ENCODE measurements around the gene MSX2. TPM values are rescaled to one million over a fixed set of nuclear protein-coding genes. Genes with fewer than 3 reads are reported as not detected.
A peak's percentile ranks its signal among the peaks of the same experiment; 100 is the strongest.

The MSX2 gene
- polyA plus RNA-seq, 1 of the 3 experiments (the other 2 are of a cell fraction): 5.8 TPM

GRCh38 chr5:174718880-174719610 lies 5.3 kb upstream of the MSX2 start:
- ChIA-PET CTCF (interaction anchor here (0.8 to 3.3 kb wide), 6 partner anchors 17 to 305 kb away, joined by 3 to 24 read pairs (median 4); no protein-coding TSS in a partner anchor), POLR2A (no interaction called here)
- H3K9ac ChIP-seq: no peak overlapping the region
- no peaks in the 10 kb centered on the region for H3K9me3 ChIP-seq
- H3K27me3 ChIP-seq (ENCODE audit: insufficient read depth): peaks cover 39% of the 10 kb centered on the region
- H3K9me2 ChIP-seq: no peaks in the 10 kb centered on the region
- no peak overlapping the region for H3K4me2 ChIP-seq
- TF ChIP-seq EP300 (IDR thresholded peaks at IDR 0.05; ENCODE audit: borderline replicate concordance in 1 of 2, low read depth in 1 of 2, low read length in 1 of 2) (0 out of 4 replicates have a peak, but pooled peaks of 1 of the 2 experiments have one; percentile 22), TCF12 (IDR thresholded peaks at IDR 0.05) (0 out of 2 replicates have a peak, but pooled peaks have one; percentile 7), TAF1 (IDR thresholded peaks at IDR 0.05; ENCODE audit: borderline replicate concordance, low read depth, low read length) (no peak), FOXM1 (IDR thresholded peaks at IDR 0.05; ENCODE audit: low read depth) (no peak)
- H3K79me2 ChIP-seq (ENCODE audit: insufficient read depth): no peaks in the 10 kb centered on the region
- peaks cover 4% of the 10 kb centered on the region for H3F3A ChIP-seq (replicated peaks; ENCODE audit: insufficient read depth)
- no peaks in the 10 kb centered on the region for H3K36me3 ChIP-seq (replicated peaks in 1 of 2; ENCODE audit: control insufficient read depth in 1 of 2, insufficient read depth in 2 of 2, low read length in 1 of 2)
- DNase-seq: no peak
- no peak overlapping the region for H2AFZ ChIP-seq (ENCODE audit: low read depth)
- WGBS (ENCODE audit: low lambda C conversion rate): 45% methylated on average over 7 of the region's 10 CpGs
- H3K4me3 ChIP-seq (ENCODE audit: low read depth in 2 of 2, low read length in 1 of 2): no peak overlapping the region
- H3K4me1 ChIP-seq (ENCODE audit: control insufficient read depth in 1 of 2, insufficient read depth in 2 of 2, low read depth in 1 of 2, low read length in 1 of 2): peaks cover 0 to 20% of the 10 kb centered on the region in 2 experiments; a peak in 2 of 4 replicates
- no peaks in the 10 kb centered on the region for H4K20me1 ChIP-seq (ENCODE audit: insufficient read depth)
- no peak overlapping the region for H3K27ac ChIP-seq (ENCODE audit: low read depth in 2 of 2, low read length in 1 of 2)

- ChIA-PET CTCF (interaction anchor here (0.8 to 3.3 kb wide), 7 partner anchors 16 to 306 kb away, joined by 3 to 24 read pairs (median 4); no protein-coding TSS in a partner anchor), POLR2A (no interaction called here)
- Histone ChIP-seq H3K27me3 (ENCODE audit: insufficient read depth) (peaks cover 39% of the 10 kb centered on the region), H3K4me2 (no peak overlapping the region), H3K27ac (ENCODE audit: low read depth in 2 of 2, low read length in 1 of 2) (no peak overlapping the region), H3F3A (replicated peaks; ENCODE audit: insufficient read depth) (peaks cover 4% of the 10 kb centered on the region), H3K36me3 (replicated peaks in 1 of 2; ENCODE audit: control insufficient read depth in 1 of 2, insufficient read depth in 2 of 2, low read length in 1 of 2) (no peaks in the 10 kb centered on the region), H3K9ac (no peak overlapping the region), H3K4me1 (ENCODE audit: control insufficient read depth in 1 of 2, insufficient read depth in 2 of 2, low read depth in 1 of 2, low read length in 1 of 2) (peaks cover 0 to 21% of the 10 kb centered on the region in 2 experiments; a peak in 2 of 4 replicates), H3K79me2 (ENCODE audit: insufficient read depth) (no peaks in the 10 kb centered on the region), H3K9me3 (no peaks in the 10 kb centered on the region), H3K9me2 (no peaks in the 10 kb centered on the region), H2AFZ (ENCODE audit: low read depth) (no peak overlapping the region), H3K4me3 (ENCODE audit: low read depth in 2 of 2, low read length in 1 of 2) (no peak overlapping the region), H4K20me1 (ENCODE audit: insufficient read depth) (no peaks in the 10 kb centered on the region)
- no peak for TF ChIP-seq EP300 (IDR thresholded peaks at IDR 0.05; ENCODE audit: borderline replicate concordance in 1 of 2, low read depth in 1 of 2, low read length in 1 of 2)
- TF ChIP-seq, protein P1, sequence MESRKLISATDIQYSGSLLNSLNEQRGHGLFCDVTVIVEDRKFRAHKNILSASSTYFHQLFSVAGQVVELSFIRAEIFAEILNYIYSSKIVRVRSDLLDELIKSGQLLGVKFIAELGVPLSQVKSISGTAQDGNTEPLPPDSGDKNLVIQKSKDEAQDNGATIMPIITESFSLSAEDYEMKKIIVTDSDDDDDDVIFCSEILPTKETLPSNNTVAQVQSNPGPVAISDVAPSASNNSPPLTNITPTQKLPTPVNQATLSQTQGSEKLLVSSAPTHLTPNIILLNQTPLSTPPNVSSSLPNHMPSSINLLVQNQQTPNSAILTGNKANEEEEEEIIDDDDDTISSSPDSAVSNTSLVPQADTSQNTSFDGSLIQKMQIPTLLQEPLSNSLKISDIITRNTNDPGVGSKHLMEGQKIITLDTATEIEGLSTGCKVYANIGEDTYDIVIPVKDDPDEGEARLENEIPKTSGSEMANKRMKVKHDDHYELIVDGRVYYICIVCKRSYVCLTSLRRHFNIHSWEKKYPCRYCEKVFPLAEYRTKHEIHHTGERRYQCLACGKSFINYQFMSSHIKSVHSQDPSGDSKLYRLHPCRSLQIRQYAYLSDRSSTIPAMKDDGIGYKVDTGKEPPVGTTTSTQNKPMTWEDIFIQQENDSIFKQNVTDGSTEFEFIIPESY (IDR thresholded peaks at IDR 0.05; ENCODE audit: borderline replicate concordance, low read depth): no peak
- TF ChIP-seq FOXM1 (IDR thresholded peaks at IDR 0.05; ENCODE audit: low read depth): no peak
- TF ChIP-seq FOXJ3 (CRISPR knock-in tag; IDR thresholded peaks at IDR 0.05): no peak
- TF ChIP-seq USF2 (IDR thresholded peaks at IDR 0.05; ENCODE audit: borderline replicate concordance, low read depth, low read length): no peak
- no peak for TF ChIP-seq RFX5 (IDR thresholded peaks at IDR 0.05; ENCODE audit: low read length)
- TF ChIP-seq GABPA (IDR thresholded peaks at IDR 0.05; ENCODE audit: low read depth): no peak
- TF ChIP-seq MXI1 (IDR thresholded peaks at IDR 0.05; ENCODE audit: low read depth, low read length): no peak
- TF ChIP-seq POLR2AphosphoS5 (IDR thresholded peaks at IDR 0.05; ENCODE audit: low read depth, low read length): no peak
- no peak for TF ChIP-seq ELF1 (IDR thresholded peaks at IDR 0.05)
- TF ChIP-seq TCF12 (IDR thresholded peaks at IDR 0.05): no peak
- no peak for TF ChIP-seq TAF1 (IDR thresholded peaks at IDR 0.05; ENCODE audit: borderline replicate concordance, low read depth, low read length)
- TF ChIP-seq SMC3 (IDR thresholded peaks at IDR 0.05; ENCODE audit: low read depth, low read length): no peak
- no peak for TF ChIP-seq PBX3 (IDR thresholded peaks at IDR 0.05)
- no peak for TF ChIP-seq RXRA (IDR thresholded peaks at IDR 0.05; ENCODE audit: borderline replicate concordance, low read depth)
- no peak for TF ChIP-seq TEAD4 (IDR thresholded peaks at IDR 0.05; ENCODE audit: borderline replicate concordance, insufficient read depth)
- no peak for DNase-seq
- WGBS (ENCODE audit: low lambda C conversion rate): 84% methylated on average over 16 of the region's 19 CpGs
These were observed 4.4 kb upstream of the MSX2 start for GRCh38 chr5:174719793-174720611.

Data from SK-N-SH (cell line).